GM23338 (cell line): Measurements from ENCODE around the gene FGFR3. TPM values are rescaled to one million over a fixed set of nuclear protein-coding genes. Genes with fewer than 3 reads are reported as not detected.

Experiments
- ATAC-seq: fragments of 200-7000 bp; cut with Tn5 transposase; 3 replicates; pipeline ENCODE4 v1.9.1; 2020
- DNase-seq: peaks from one replicate; pipeline ENCODE4 v3.0.0-alpha.2; 2015; ENCODE audit warnings: low spot score
- H2AFZ ChIP-seq: fragments of 200-600 bp; sonication (generic); 2 replicates; pipeline ENCODE4 v1.8.0; 2016; ENCODE audit warnings: antibody characterized with exemption, mild to moderate bottlenecking, moderate library complexity
- H3F3A ChIP-seq: fragments of 200-600 bp; sonication (generic); replicated peaks from 2 replicates; pipeline ENCODE4 v1.8.0; 2017; ENCODE audit warnings: antibody characterized with exemption, mixed run types, low read depth
- H3K27ac ChIP-seq: fragments of 200-600 bp; sonication (generic); 2 replicates; pipeline ENCODE4 v1.6.1; 2016; ENCODE audit warnings: low read depth
- H3K27me3 ChIP-seq: fragments of 200-600 bp; sonication (generic); 2 replicates; pipeline ENCODE4 v1.8.0; 2016; ENCODE audit warnings: mild to moderate bottlenecking, mixed run types, moderate library complexity; ENCODE audit not compliant: insufficient read depth
- H3K36me3 ChIP-seq: fragments of 200-600 bp; sonication (generic); 2 replicates; pipeline ENCODE4 v1.8.0; 2016; ENCODE audit warnings: mild to moderate bottlenecking; ENCODE audit not compliant: insufficient read depth
- H3K4me1 ChIP-seq: fragments of 200-600 bp; sonication (generic); 2 replicates; pipeline ENCODE4 v1.8.0; 2016; ENCODE audit warnings: mild to moderate bottlenecking, moderate library complexity; ENCODE audit not compliant: insufficient read depth
- H3K4me2 ChIP-seq: fragments of 200-600 bp; sonication (generic); 2 replicates; pipeline ENCODE4 v1.7.1; 2017; ENCODE audit warnings: mixed run types
- H3K4me3 ChIP-seq: fragments of 200-600 bp; sonication (generic); 2 replicates; pipeline ENCODE4 v1.6.1; 2016; ENCODE audit warnings: mixed run types
- H3K79me2 ChIP-seq: fragments of 200-600 bp; sonication (generic); replicated peaks from 2 replicates; pipeline ENCODE4 v1.8.0; 2017; ENCODE audit warnings: mild to moderate bottlenecking; ENCODE audit not compliant: insufficient read depth
- H3K9me2 ChIP-seq: fragments of 200-600 bp; sonication (generic); 2 replicates; pipeline ENCODE4 v1.8.0; 2017; ENCODE audit not compliant: insufficient read depth
- H4K20me1 ChIP-seq: fragments of 200-600 bp; sonication (generic); replicated peaks from 2 replicates; pipeline ENCODE4 v1.8.0; 2017; ENCODE audit warnings: mild to moderate bottlenecking; ENCODE audit not compliant: insufficient read depth
- H3K27ac Mint-ChIP-seq: 2 replicates; pipeline ENCODE4 v1.8.0; 2020; ENCODE audit warnings: inconsistent platforms, mild to moderate bottlenecking, moderate library complexity, mixed read lengths
- H3K27me3 Mint-ChIP-seq: 3 replicates; pipeline ENCODE4 v1.8.0; 2022; ENCODE audit warnings: low read depth, mild to moderate bottlenecking, moderate library complexity, mixed read lengths, inconsistent platforms; ENCODE audit not compliant: insufficient read depth, poor library complexity
- H3K36me3 Mint-ChIP-seq: 3 replicates; pipeline ENCODE4 v1.8.0; 2021; ENCODE audit warnings: low read depth, mild to moderate bottlenecking, inconsistent platforms, moderate library complexity, mixed read lengths
- H3K4me1 Mint-ChIP-seq: 3 replicates; pipeline ENCODE4 v1.8.0; 2020; ENCODE audit warnings: mild to moderate bottlenecking, inconsistent platforms, mixed read lengths
- H3K4me3 Mint-ChIP-seq: 3 replicates; pipeline ENCODE4 v1.8.0; 2021; ENCODE audit warnings: moderate library complexity, mild to moderate bottlenecking, inconsistent platforms, mixed read lengths
- H3K9me3 Mint-ChIP-seq: 3 replicates; pipeline ENCODE4 v1.8.0; 2020; ENCODE audit warnings: moderate library complexity, mild to moderate bottlenecking, inconsistent platforms, mixed read lengths
- CREB1 ChIP-seq: fragments of 250-450 bp; sonication (Bioruptor Pico); IDR thresholded peaks from 2 replicates; pipeline ENCODE4 v1.5.0; 2020; ENCODE audit warnings: low read depth, mild to moderate bottlenecking, moderate library complexity
- CTCF ChIP-seq, 2 experiments: fragments of 200-600 bp in 1 of 2; sonication (generic) in 1 of 2; conservative IDR thresholded peaks; 2 replicates each; pipeline versions ENCODE4 v1.5.1 to v1.6.1; 2016 to 2017; ENCODE audit warnings: antibody characterized with exemption in 2 of 2, low read depth in 2 of 2, mild to moderate bottlenecking in 2 of 2, moderate library complexity in 1 of 2
- POLR2AphosphoS5 ChIP-seq: IDR thresholded peaks from 2 replicates; pipeline ENCODE4 v1.6.1; 2016; ENCODE audit warnings: antibody characterized with exemption, low read depth
- ZNF114 ChIP-seq: fragments of 250-450 bp; sonication (Bioruptor Pico); IDR thresholded peaks from 2 replicates; pipeline ENCODE4 v1.5.0; 2020; ENCODE audit warnings: mild to moderate bottlenecking, moderate library complexity
- ZNF331 ChIP-seq: fragments of 250-450 bp; sonication (Bioruptor Pico); IDR thresholded peaks from 2 replicates; pipeline ENCODE4 v1.5.0; 2020; ENCODE audit warnings: low read depth, mild to moderate bottlenecking, moderate library complexity
- ZNF462 ChIP-seq: fragments of 250-450 bp; sonication (Bioruptor Pico); IDR thresholded peaks from 2 replicates; pipeline ENCODE4 v1.5.0; 2020; ENCODE audit warnings: mild to moderate bottlenecking, moderate library complexity
- polyA plus RNA-seq: library from polyadenylated mRNA; unstranded; fragments of >200 nt; fragmentation: Nextera tagmentation; extraction: Ambion mirVana; gene quantifications from 2 replicates; pipeline ENCODE4 v1.2.1, GENCODE V29; 2016
- total RNA-seq: library from RNA; depleted of rRNA; stranded (reverse); fragments of >200 nt; shearing (Covaris generic); gene quantifications from 2 replicates; pipeline ENCODE4 v1.2.3, GENCODE V29; 2014

Gene FGFR3
- total and polyA plus RNA-seq, 2 experiments from 2014 or later = 3.6 to 17.4 TPM

GRCh38 chr4:1746265-1746691 lies 46.8 kb upstream of the FGFR3 start:
- no peaks in the 10 kb centered on the region; the same call in 1 of the 2 replicates for H4K20me1 ChIP-seq
- peaks cover 38% of the 10 kb centered on the region for H3K36me3 Mint-ChIP-seq

More at GRCh38 chr4:1746265-1746691, 46.8 kb upstream of the FGFR3 start:
- Histone ChIP-seq H2AFZ (no peak overlapping the region), H3K4me2 (no peak overlapping the region), H3K27ac (peak overlapping the region; percentile 32; the same call in 1 of the 2 replicates), H3F3A (peaks cover 5% of the 10 kb centered on the region; the same call in 1 of the 2 replicates), H3K9me2 (no peaks in the 10 kb centered on the region), H3K79me2 (no peaks in the 10 kb centered on the region), H3K4me3 (no peak overlapping the region), H3K27me3 (no peaks in the 10 kb centered on the region), H3K36me3 (peaks cover 15% of the 10 kb centered on the region), H3K4me1 (no peaks in the 10 kb centered on the region)
- no peak overlapping the region for H3K27ac Mint-ChIP-seq
- H3K27me3 Mint-ChIP-seq = peaks cover 15% of the 10 kb centered on the region
- no peaks in the 10 kb centered on the region; the same call in 2 of the 3 replicates for H3K4me1 Mint-ChIP-seq
- peak; percentile 94 for DNase-seq
- H3K9me3 Mint-ChIP-seq = no peaks in the 10 kb centered on the region; the same call in 2 of the 3 replicates
- ATAC-seq = peak; percentile 79
- no peak overlapping the region for H3K4me3 Mint-ChIP-seq
- TF ChIP-seq POLR2AphosphoS5 = 0 out of 2 replicates have a peak, but pooled peaks have one; percentile 24
- peak; percentile 48; the same call in 1 of the 2 replicates for TF ChIP-seq CREB1 (CRISPR knock-in tag)
- no peak for TF ChIP-seq ZNF462
- no peak for TF ChIP-seq ZNF331 (CRISPR knock-in tag)
- TF ChIP-seq ZNF114 (CRISPR knock-in tag) = no peak
- peak; percentile 85 to 99 for TF ChIP-seq CTCF (conservative IDR thresholded peaks at IDR 0.05; ENCODE audit: low read depth in 2 of 2)
